COR-L47 (cell line): ENCODE results near the gene PPM1M.
A peak's percentile ranks its signal among the peaks of the same experiment; 100 is the strongest.

Source experiments
- DNase-seq: peaks from one replicate; lab custom pipeline; 2025; lab: John Stamatoyannopoulos, UW

The PPM1M gene

GRCh38 chr3:52216585-52217408 is 28.8 kb upstream of the PPM1M start:
- peak; percentile 76 for DNase-seq

DNA sequence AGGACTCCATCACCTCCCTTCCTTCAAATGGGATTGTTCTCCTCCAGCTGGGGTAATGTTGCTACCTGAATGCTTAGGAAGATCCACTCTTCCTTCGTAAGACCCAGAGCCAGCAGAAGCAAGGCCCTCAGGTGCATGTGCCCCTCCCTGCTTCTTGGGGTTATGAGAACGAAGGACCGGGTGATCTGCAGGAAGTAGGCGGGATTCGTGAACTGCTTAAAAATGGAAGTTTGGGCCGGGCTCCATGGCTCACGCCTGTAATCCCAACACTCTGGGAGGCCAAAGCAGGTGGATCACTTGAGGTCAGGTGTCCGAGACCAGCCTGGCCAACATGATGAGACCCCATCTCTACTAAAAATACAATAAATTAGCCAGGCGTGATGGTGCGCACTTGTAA is 28.2 kb upstream of the PPM1M start:
- no peak for DNase-seq

DNA sequence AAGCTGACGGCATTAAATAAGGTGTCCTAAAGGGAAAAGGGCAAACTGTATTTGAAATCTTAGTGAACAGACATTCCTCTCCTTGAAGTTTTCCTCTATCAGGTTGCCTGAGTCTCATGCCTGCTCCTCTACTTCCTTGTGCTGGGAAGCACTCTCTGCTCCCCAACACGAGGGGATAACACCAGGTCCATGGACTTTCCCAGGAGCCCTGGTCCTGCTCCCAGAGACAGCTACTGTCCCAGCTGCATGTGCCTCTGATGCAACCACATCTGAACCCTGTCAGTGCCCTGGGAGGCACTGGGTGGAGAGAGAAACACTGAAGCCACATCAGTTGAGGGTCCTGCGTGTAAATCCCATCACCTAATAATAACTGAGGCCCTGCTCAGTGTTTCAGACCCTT is 27.5 kb upstream of the PPM1M start:
- DNase-seq = no peak

DNA sequence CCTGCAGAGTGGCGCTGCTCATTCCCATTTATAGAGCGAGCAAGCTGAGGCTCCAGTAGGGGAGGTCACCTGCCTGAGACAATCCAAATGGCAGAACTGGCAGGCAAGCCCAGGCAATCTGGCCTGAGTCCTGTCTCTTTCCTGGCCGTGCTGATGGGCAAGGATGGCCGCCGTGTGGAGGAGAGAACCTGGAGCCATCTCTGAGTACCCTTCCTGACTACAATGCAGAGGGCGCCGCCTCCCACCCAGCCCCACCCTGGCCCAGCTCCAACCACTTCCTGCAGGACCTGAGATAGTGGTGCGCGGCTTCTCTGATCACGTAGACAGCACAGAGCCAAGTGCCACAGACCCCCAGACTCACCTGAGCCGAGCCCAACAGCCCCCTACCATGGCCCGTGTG is 27.1 kb upstream of the PPM1M start:
- no peak for DNase-seq

- DNase-seq = no peak
Measured at GRCh38 chr3:52218937-52219650, 26.5 kb upstream of the PPM1M start.

DNA sequence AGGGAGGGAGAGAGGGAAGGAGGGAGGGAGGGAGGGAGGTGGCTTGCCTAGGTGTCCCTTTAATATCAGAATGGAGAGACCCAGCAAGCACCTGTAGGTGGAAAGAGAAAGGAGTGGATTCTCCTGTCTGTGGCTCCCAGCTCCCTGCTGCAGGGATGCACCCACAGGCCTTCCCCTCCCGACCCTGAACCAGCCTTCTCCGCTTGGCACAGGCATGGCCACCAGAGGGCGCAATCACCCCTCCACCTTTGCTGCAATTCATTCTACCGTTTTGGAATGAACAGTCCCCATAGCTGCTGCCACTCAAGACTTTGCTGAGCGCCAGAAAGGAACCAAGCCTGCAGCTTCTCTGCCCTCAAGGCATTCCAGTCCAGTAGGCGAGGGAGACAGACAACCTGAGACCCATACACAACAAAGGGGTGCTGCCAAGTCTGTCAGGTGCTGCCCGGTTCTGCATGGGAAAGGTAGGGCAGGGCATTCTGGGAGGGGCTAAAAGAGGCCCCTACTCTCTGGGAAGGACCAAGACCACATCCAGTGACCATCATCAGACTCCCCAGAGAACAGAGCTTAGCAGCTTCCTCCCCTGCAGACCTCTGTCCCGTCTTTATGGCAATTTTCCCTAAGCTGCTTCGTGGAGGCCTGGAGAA is 25.1 kb upstream of the PPM1M start:
- peak; percentile 8 for DNase-seq

DNA sequence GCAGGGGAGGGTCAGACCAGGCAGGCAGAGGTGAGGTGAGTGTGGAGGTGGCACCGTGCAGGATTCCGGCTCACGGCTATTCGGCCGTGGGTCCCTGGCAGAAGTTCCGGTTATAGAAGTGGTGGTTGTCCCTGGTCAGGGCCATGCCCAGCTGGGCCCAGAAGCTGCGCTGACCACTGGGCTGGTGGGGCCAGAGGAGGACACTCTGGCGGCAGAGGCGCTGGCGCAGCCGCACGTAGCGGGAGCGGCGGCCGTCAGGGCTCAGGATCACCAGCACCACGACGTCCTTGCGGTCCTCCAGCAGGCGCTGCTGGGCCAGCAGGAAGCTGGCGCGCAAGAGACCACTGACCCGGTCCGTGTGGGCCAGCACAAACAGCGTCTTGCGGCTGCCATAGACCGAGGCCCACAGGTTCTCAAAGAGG is 24.4 kb upstream of the PPM1M start:
- DNase-seq = no peak

DNA sequence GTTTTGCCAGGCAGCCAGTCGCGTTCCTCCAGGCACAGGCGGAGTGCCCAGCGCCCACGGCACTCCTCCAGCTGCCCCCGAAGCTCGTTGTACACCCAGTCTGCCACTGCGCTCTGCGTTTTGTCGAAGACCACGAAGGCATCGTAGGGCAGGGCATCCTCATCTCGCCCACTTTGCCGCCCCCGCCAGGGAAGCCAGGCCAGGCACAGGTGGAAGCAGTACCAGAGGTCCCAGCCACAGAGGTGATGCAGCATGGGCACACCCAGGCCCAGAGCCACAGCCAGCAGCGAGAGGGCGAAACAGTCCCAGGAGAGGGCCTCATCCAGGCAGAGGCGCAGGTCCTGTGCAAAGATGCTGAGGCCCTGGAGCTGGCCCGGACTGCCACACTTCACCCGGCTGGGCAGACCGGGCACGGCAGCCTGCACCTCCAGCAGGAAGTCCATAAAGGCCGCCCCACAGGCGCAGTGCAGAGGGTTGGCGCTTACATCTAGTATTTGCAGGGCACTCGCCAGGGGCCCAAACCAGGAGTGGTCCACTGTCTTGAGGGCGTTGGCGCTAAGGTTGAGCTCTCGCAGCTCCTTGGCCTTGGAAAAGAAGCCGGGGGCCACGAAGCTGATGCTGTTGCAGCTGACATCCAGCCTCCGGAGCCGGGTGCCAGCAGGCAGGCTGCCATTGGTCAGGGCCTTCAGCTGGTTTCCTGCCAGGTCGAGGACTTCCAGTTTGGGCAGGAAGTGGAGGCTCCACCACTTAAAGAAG is 23.8 kb upstream of the PPM1M start:
- DNase-seq = no peak

DNA sequence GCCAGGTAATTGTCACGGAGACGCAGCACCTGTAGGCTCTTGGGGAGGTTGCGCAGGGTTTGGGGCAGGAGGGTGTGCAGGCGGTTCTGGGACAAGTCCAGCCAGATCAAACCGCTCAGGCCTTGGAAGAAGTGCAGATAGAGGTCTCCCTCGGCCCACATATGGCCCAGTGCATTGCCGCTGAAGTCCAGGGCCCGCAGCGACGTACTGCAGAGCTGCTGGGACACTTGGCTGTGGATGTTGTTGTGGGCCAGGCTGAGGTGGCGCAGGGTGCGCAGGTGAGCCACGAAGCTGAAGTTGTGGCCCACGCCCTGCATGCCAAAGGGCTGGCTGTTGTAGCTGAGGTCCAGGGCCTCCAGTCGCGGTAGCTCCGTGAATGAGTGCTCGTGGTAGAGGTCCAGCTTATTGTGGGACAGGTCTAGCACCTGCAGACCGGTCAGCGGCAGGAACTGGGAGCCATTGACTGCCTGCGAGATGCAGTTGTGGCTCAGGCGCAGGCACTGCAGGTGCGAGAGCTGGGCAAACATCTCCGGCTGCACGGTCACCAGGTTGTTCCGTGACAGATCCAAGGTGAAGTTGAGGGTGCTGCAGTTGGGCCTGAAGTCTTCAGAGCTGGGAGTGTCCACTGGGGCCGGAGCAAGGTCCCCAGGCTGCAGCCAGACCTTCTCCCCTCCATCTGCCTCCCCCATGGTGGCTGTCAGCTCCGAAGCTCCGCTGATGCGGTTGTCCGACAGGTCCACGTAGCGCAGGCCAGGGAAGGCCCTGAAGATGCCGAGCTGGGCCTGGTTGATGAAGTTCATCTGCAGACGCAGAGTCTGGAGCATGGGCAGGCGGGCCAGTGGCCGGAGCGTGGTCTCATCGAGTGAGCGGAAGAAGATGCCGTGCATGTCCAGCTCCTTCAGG is 23.0 kb upstream of the PPM1M start:
- DNase-seq = no peak

GRCh38 chr3:52223449-52224408 is 21.8 kb upstream of the PPM1M start:
- DNase-seq = no peak

GRCh38 chr3:52225452-52226228 is 19.9 kb upstream of the PPM1M start, which contains the start of gene TLR9:
Gene TLR9, minus strand, starts transcription at chr3:52225645. Its CDS starts 116 bp downstream, at chr3:52225529.
- no peak for DNase-seq

- no peak for DNase-seq
Measured at GRCh38 chr3:52226229-52226817, 19.2 kb upstream of the PPM1M start.

- DNase-seq = no peak
Measured at GRCh38 chr3:52227117-52227516, 18.4 kb upstream of the PPM1M start.

DNA sequence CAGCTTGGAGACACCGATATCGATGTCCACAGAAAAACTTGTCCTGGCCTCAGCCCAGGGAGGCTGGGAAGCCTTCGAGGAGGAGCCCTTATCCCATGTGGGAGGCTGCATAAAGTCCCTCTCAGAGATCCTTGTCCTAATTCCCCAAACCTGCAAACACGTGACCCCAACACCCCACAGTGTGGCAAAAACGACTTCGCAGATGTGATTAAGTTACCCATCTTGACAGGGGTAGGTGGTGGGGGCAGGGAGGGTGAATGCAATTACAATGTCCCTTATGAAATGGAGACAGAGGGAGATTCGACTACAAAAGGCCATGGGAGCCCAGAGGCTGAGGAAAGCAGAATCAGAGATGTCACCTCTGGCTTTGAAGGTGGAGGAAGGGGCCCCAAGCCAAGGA is 17.8 kb upstream of the PPM1M start:
- DNase-seq = no peak

- no peak for DNase-seq
Measured at GRCh38 chr3:52228266-52228665, 17.3 kb upstream of the PPM1M start.

GRCh38 chr3:52228751-52229291 is 16.7 kb upstream of the PPM1M start:
- no peak for DNase-seq

DNA sequence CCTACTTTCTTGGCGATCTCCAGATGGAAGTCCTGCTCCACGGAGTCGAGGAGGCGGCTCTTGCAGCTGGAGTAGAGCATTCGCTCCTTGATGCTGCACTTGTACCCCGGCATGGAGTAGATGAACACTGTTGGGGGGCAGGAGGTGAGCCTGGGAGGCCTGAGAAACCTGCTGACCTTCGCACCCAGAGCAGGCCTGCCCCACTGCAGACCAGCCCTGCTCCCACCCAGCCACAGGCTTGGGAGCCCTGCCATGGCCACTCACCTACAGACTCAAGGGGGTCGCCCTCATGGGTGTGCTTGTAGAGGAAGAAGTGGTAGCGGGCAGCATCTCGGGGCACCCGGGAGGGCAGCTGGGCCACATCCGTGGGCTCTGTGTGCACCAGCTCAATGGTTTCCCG is 15.9 kb upstream of the PPM1M start:
- no peak for DNase-seq

GRCh38 chr3:52230461-52230860 is 15.1 kb upstream of the PPM1M start:
- no peak for DNase-seq
